ENCODE results near the gene TNPO3. TPM values are rescaled to one million over a fixed set of nuclear protein-coding genes. Genes with fewer than 3 reads are reported as not detected.

The TNPO3 gene
- total and polyA plus RNA-seq, 2 of the 4 experiments (the other 2 are of a cell fraction), result 24.2 to 77.2 TPM

DNA sequence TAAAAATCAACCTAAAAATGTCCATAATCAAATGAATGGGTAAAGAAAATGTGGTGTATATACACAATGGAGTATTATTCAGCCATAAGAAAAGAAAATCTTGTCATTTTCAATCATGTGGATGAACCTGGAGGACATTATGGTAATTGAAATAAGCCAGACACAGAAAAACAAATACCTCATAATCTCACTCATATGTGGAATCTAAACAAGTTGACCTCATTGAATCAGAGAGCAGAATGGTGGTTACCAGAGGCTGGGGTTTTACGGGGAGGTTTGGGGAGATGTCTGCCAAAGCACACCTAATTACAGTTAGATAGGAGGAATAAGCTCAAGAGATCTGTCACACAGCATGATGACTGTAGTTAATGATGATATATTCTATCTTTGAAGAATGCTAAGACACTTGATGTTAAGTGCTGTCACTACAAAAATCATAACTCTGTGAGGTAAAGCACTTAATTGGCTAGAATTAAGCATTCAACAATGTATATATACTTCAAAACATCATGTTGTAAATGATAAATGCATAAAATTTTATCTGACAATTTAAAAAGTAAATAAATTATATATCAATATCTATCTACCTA lies 39.1 kb upstream of the TNPO3 start:
- Histone ChIP-seq H3K4ac (ENCODE audit: low read depth, low read length) (no peak overlapping the region), H3K18ac (ENCODE audit: low read depth, low read length) (no peak overlapping the region), H3K9me1 (ENCODE audit: insufficient read depth, low read length) (no peaks in the 10 kb centered on the region), H2BK20ac (ENCODE audit: low read depth, low read length) (no peak overlapping the region), H3K4me2 (ENCODE audit: low read depth, low read length) (no peak overlapping the region), H3K4me3 (ENCODE audit: insufficient read depth, low read depth, low read length) (no peak overlapping the region), H3K27me3 (ENCODE audit: control insufficient read depth, insufficient read depth, low read length) (peaks cover 26% of the 10 kb centered on the region), H4K5ac (ENCODE audit: low read depth, low read length) (no peak overlapping the region), H2AK5ac (ENCODE audit: low read depth, low read length) (no peak overlapping the region), H4K91ac (ENCODE audit: insufficient read depth, low read depth, low read length) (no peak overlapping the region), H2BK15ac (ENCODE audit: low read depth, low read length) (no peak overlapping the region), H3K9ac (ENCODE audit: low read depth, low read length) (no peak overlapping the region), H2BK120ac (ENCODE audit: low read depth, low read length) (no peak overlapping the region), H3K79me1 (ENCODE audit: low read depth in 1 of 2, low read length in 2 of 2) (no peaks in the 10 kb centered on the region), H2AFZ (replicated peaks; ENCODE audit: low read length, poor library complexity) (no peak overlapping the region), H3K36me3 (ENCODE audit: control insufficient read depth, insufficient read depth, low read length) (no peaks in the 10 kb centered on the region), H3K4me1 (ENCODE audit: control insufficient read depth, insufficient read depth, low read length) (no peaks in the 10 kb centered on the region; the same call in 1 of the 2 replicates), H3K23ac (ENCODE audit: low read depth, low read length) (no peak overlapping the region), H3K27ac (ENCODE audit: insufficient read depth, low read length) (no peak overlapping the region), H3K56ac (ENCODE audit: extremely low read depth, insufficient read depth, low read length) (no peak overlapping the region), H4K8ac (ENCODE audit: low read depth in 2 of 2, low read length in 2 of 2) (no peak overlapping the region), H4K20me1 (ENCODE audit: insufficient read depth, low read length) (0 out of 2 replicates have a peak, but pooled peaks cover 4% of the 10 kb centered on the region), H3K14ac (replicated peaks; ENCODE audit: low read depth, low read length) (no peak overlapping the region), H3K9me3 (ENCODE audit: control insufficient read depth, insufficient read depth, low read length) (no peaks in the 10 kb centered on the region), H2BK5ac (ENCODE audit: low read depth, low read length, poor library complexity, severe bottlenecking) (no peak overlapping the region), H2AK9ac (replicated peaks; ENCODE audit: low read depth, low read length, poor library complexity) (no peak overlapping the region)
- in situ Hi-C loops (cut with MboI; ENCODE audit: low sequenced_read_pairs), result loop anchor here (5.0 kb wide), 1 partner anchor 192 kb away; no protein-coding TSS in a partner anchor
- ATAC-seq (ENCODE audit: low read depth), result no peak
- dilution Hi-C loops (cut with HindIII; ENCODE audit: low sequenced_read_pairs, unreplicated experiment), result no loop called here
- intact Hi-C loops (cut with micrococcal nuclease), result loop anchor here (5.0 kb wide), 1 partner anchor 102 kb away; no protein-coding TSS in a partner anchor
- TF ChIP-seq CHD1 (IDR thresholded peaks at IDR 0.05; ENCODE audit: low read depth, low read length) (no peak), FOS (IDR thresholded peaks at IDR 0.05; ENCODE audit: low read depth, low read length) (no peak), MAFK (IDR thresholded peaks at IDR 0.05; ENCODE audit: low read depth, low read length) (no peak), NFE2L2 (IDR thresholded peaks at IDR 0.05; ENCODE audit: low read depth, low read length) (no peak), BHLHE40 (IDR thresholded peaks at IDR 0.05; ENCODE audit: low read depth, low read length) (no peak), POLR2A (IDR thresholded peaks at IDR 0.05; ENCODE audit: low read depth, low read length) (no peak), MAZ (IDR thresholded peaks at IDR 0.05; ENCODE audit: borderline replicate concordance, low read depth, low read length) (no peak), MXI1 (IDR thresholded peaks at IDR 0.05; ENCODE audit: borderline replicate concordance, low read depth, low read length) (no peak), RFX5 (IDR thresholded peaks at IDR 0.05; ENCODE audit: low read depth, low read length) (no peak), SMC3 (IDR thresholded peaks at IDR 0.05; ENCODE audit: low read depth, low read length) (no peak), RAD21 (IDR thresholded peaks at IDR 0.05; ENCODE audit: low read length) (no peak), RCOR1 (IDR thresholded peaks at IDR 0.05; ENCODE audit: insufficient replicate concordance, low read length) (no peak)
- TF ChIP-seq, protein P1, sequence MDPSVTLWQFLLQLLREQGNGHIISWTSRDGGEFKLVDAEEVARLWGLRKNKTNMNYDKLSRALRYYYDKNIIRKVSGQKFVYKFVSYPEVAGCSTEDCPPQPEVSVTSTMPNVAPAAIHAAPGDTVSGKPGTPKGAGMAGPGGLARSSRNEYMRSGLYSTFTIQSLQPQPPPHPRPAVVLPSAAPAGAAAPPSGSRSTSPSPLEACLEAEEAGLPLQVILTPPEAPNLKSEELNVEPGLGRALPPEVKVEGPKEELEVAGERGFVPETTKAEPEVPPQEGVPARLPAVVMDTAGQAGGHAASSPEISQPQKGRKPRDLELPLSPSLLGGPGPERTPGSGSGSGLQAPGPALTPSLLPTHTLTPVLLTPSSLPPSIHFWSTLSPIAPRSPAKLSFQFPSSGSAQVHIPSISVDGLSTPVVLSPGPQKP (IDR thresholded peaks at IDR 0.05; ENCODE audit: borderline replicate concordance, low read depth, low read length), result no peak
- TF ChIP-seq, protein P2, sequence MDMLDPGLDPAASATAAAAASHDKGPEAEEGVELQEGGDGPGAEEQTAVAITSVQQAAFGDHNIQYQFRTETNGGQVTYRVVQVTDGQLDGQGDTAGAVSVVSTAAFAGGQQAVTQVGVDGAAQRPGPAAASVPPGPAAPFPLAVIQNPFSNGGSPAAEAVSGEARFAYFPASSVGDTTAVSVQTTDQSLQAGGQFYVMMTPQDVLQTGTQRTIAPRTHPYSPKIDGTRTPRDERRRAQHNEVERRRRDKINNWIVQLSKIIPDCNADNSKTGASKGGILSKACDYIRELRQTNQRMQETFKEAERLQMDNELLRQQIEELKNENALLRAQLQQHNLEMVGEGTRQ (IDR thresholded peaks at IDR 0.05; ENCODE audit: low read depth, low read length), result no peak
- TF ChIP-seq, protein P3, sequence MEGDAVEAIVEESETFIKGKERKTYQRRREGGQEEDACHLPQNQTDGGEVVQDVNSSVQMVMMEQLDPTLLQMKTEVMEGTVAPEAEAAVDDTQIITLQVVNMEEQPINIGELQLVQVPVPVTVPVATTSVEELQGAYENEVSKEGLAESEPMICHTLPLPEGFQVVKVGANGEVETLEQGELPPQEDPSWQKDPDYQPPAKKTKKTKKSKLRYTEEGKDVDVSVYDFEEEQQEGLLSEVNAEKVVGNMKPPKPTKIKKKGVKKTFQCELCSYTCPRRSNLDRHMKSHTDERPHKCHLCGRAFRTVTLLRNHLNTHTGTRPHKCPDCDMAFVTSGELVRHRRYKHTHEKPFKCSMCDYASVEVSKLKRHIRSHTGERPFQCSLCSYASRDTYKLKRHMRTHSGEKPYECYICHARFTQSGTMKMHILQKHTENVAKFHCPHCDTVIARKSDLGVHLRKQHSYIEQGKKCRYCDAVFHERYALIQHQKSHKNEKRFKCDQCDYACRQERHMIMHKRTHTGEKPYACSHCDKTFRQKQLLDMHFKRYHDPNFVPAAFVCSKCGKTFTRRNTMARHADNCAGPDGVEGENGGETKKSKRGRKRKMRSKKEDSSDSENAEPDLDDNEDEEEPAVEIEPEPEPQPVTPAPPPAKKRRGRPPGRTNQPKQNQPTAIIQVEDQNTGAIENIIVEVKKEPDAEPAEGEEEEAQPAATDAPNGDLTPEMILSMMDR (conservative IDR thresholded peaks at IDR 0.05; ENCODE audit: low read depth, low read length), result no peak
- BruUV-seq (replicated peaks), result no TSS peak
- POLR2A ChIA-PET (ENCODE audit: unreplicated experiment), result interaction anchor here (0.6 kb wide), 1 partner anchor 114 kb away, joined by 8 read pairs; no protein-coding TSS in a partner anchor
- no peak for DNase-seq
- no CpG with 5 or more reads among the region's 1 CpG for WGBS, 2 experiments (ENCODE audit: extremely low coverage in 2 of 2, insufficient read length in 1 of 2)
- CTCF ChIA-PET, result no interaction called here
